Keratinocyte (primary cell): ENCODE measurements around the gene ZFYVE28. TPM values are rescaled to one million over a fixed set of nuclear protein-coding genes. Genes with fewer than 3 reads are reported as not detected.

Experiments used
- DNase-seq: peaks from one replicate; pipeline ENCODE4 v3.0.0-alpha.2; 2011; ENCODE audit warnings: low read depth, missing footprints, low spot score
- FAIRE-seq: peaks from 2 replicates; lab custom pipeline; 2011; peaks lifted over from hg19 to GRCh38; lab: Jason Lieb, UNC
- H2AFZ ChIP-seq: 2 replicates; pipeline ENCODE4 v1.6.0; 2012; ENCODE audit warnings: low read length, control low read depth, inconsistent platforms; ENCODE audit not compliant: control insufficient read depth
- H3K27ac ChIP-seq: 2 replicates; pipeline ENCODE4 v1.5.1; 2011; ENCODE audit warnings: low read length; ENCODE audit not compliant: control insufficient read depth, insufficient read depth
- H3K27me3 ChIP-seq: 3 replicates; pipeline ENCODE4 v1.6.0; 2011; ENCODE audit warnings: low read length; ENCODE audit not compliant: control insufficient read depth, insufficient read depth; ENCODE audit errors: extremely low read depth
- H3K36me3 ChIP-seq, 2 experiments: 2 replicates in 1 of 2; 3 replicates in 1 of 2; pipeline ENCODE4 v1.5.1; 2011; ENCODE audit warnings: low read length in 2 of 2, mild to moderate bottlenecking in 1 of 2; ENCODE audit not compliant: control insufficient read depth in 2 of 2, insufficient read depth in 2 of 2; ENCODE audit errors: extremely low read depth in 1 of 2
- H3K4me1 ChIP-seq: 3 replicates; pipeline ENCODE4 v1.5.1; 2011; ENCODE audit warnings: low read length; ENCODE audit not compliant: control insufficient read depth, insufficient read depth; ENCODE audit errors: extremely low read depth
- H3K4me2 ChIP-seq: 3 replicates; pipeline ENCODE4 v1.6.0; 2011; ENCODE audit warnings: low read depth, low read length; ENCODE audit not compliant: control insufficient read depth, insufficient read depth; ENCODE audit errors: extremely low read depth
- H3K4me3 ChIP-seq, 3 experiments: fragments of 200-600 bp in 1 of 3; sonication (generic) in 1 of 3; 2 replicates in 2 of 3; 3 replicates in 1 of 3; pipeline ENCODE4 v1.5.1; 2011 to 2016; ENCODE audit warnings: low read length in 3 of 3, mild to moderate bottlenecking in 3 of 3, control low read depth in 2 of 3, inconsistent platforms in 1 of 3, low read depth in 1 of 3, mixed read lengths in 1 of 3, mixed run types in 1 of 3, moderate library complexity in 1 of 3; ENCODE audit not compliant: control insufficient read depth in 2 of 3, insufficient read depth in 2 of 3; ENCODE audit errors: extremely low read depth in 1 of 3
- H3K79me2 ChIP-seq: 2 replicates; pipeline ENCODE4 v1.6.0; 2012; ENCODE audit warnings: low read length; ENCODE audit not compliant: control insufficient read depth, insufficient read depth
- H3K9ac ChIP-seq: 3 replicates; pipeline ENCODE4 v1.6.0; 2011; ENCODE audit warnings: low read length; ENCODE audit not compliant: control insufficient read depth, insufficient read depth; ENCODE audit errors: extremely low read depth
- H3K9me1 ChIP-seq: 3 replicates; pipeline ENCODE4 v1.6.0; 2011; ENCODE audit warnings: low read length; ENCODE audit not compliant: control insufficient read depth, insufficient read depth; ENCODE audit errors: extremely low read depth
- H3K9me3 ChIP-seq: 2 replicates; pipeline ENCODE4 v1.5.1; 2012; ENCODE audit warnings: low read depth, low read length; ENCODE audit not compliant: control insufficient read depth
- H4K20me1 ChIP-seq: 3 replicates; pipeline ENCODE4 v1.6.0; 2011; ENCODE audit warnings: low read length; ENCODE audit not compliant: control insufficient read depth, insufficient read depth; ENCODE audit errors: extremely low read depth
- EZH2 ChIP-seq: IDR thresholded peaks from one replicate; pipeline ENCODE4 v1.6.1; 2012; ENCODE audit warnings: inconsistent platforms, mild to moderate bottlenecking, low read length, moderate library complexity
- dilution Hi-C: fragments of 300-500 bp; cut with MboI; formaldehyde crosslinking; loops from one replicate; pipeline ENCODE4 v1.7.0; 2020; ENCODE audit warnings: low sequenced_read_pairs; ENCODE audit not compliant: extremely low pct_ligation_motif_present
- polyA plus RNA-seq, 5 experiments: library from polyadenylated mRNA; depleted of rRNA in 3 of 5; stranded (reverse) in 3 of 5; stranded (forward) in 1 of 5; unstranded in 1 of 5; fragments of >200 nt; gene quantifications; 1 replicate in 1 of 5; 2 replicates in 3 of 5; 3 replicates in 1 of 5; pipeline versions ENCODE4 v1.2.1 to v1.2.3, GENCODE V29; 2011 to 2012; ENCODE audit warnings: missing spikeins in 2 of 5, low read depth in 1 of 5, low replicate concordance in 1 of 5
- TF ChIP-seq, protein P1 (sequence below), 3 experiments: IDR thresholded peaks in 1 of 3; conservative IDR thresholded peaks in 1 of 3; optimal IDR thresholded peaks in 1 of 3; 2 replicates in 2 of 3; 3 replicates in 1 of 3; pipeline versions ENCODE3 to v1.5.1; 2011; ENCODE audit warnings: low read length in 3 of 3, mild to moderate bottlenecking in 3 of 3, moderate library complexity in 2 of 3, control low read depth in 1 of 3, inconsistent platforms in 1 of 3; ENCODE audit not compliant: insufficient read depth in 2 of 3; ENCODE audit errors: extremely low read depth in 1 of 3

Gene ZFYVE28
- polyA plus RNA-seq, 1 donor (not counting 4 experiments of a cell fraction or from before 2014, with no cell fraction given) = 0.33 TPM

DNA sequence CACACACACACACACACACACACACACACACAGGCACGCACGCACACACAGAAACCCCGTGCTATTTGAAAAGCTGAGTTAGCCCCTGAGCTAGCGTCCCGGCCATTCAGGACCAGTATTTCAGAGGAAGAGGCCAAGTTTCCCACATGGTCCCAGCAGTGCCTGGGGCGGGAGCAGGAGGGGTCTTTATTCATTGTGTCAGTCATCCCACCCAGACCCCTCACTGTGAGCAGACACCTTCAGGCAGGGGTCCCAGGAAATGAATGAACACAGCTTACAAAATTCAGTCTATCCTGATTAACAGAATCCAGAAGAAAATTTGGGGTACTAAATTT lies 58.1 kb downstream of the ZFYVE28 start:
- H3K9ac ChIP-seq = no peak overlapping the region
- no peak for DNase-seq
- dilution Hi-C loops = no loop called here
- H3K27me3 ChIP-seq = peaks cover 14% of the 10 kb centered on the region
- H2AFZ ChIP-seq = no peak overlapping the region
- no peak overlapping the region for H3K4me2 ChIP-seq
- H3K9me3 ChIP-seq = no peaks in the 10 kb centered on the region
- no peak overlapping the region for H3K27ac ChIP-seq
- no peaks in the 10 kb centered on the region for H3K4me1 ChIP-seq
- H3K4me3 ChIP-seq = no peak overlapping the region
- no peaks in the 10 kb centered on the region for H4K20me1 ChIP-seq
- no peaks in the 10 kb centered on the region for H3K9me1 ChIP-seq
- TF ChIP-seq, protein P1, sequence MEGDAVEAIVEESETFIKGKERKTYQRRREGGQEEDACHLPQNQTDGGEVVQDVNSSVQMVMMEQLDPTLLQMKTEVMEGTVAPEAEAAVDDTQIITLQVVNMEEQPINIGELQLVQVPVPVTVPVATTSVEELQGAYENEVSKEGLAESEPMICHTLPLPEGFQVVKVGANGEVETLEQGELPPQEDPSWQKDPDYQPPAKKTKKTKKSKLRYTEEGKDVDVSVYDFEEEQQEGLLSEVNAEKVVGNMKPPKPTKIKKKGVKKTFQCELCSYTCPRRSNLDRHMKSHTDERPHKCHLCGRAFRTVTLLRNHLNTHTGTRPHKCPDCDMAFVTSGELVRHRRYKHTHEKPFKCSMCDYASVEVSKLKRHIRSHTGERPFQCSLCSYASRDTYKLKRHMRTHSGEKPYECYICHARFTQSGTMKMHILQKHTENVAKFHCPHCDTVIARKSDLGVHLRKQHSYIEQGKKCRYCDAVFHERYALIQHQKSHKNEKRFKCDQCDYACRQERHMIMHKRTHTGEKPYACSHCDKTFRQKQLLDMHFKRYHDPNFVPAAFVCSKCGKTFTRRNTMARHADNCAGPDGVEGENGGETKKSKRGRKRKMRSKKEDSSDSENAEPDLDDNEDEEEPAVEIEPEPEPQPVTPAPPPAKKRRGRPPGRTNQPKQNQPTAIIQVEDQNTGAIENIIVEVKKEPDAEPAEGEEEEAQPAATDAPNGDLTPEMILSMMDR (optimal IDR thresholded peaks at IDR 0.05 in 1 of 3, IDR thresholded peaks at IDR 0.05 in 1 of 3, conservative IDR thresholded peaks at IDR 0.05 in 1 of 3; ENCODE audit: extremely low read depth in 1 of 3, insufficient read depth in 2 of 3, low read length in 3 of 3) = no peak
- no peak for TF ChIP-seq EZH2
- H3K36me3 ChIP-seq = no peaks in the 10 kb centered on the region
- FAIRE-seq = no peak
- H3K79me2 ChIP-seq = no peaks in the 10 kb centered on the region

DNA sequence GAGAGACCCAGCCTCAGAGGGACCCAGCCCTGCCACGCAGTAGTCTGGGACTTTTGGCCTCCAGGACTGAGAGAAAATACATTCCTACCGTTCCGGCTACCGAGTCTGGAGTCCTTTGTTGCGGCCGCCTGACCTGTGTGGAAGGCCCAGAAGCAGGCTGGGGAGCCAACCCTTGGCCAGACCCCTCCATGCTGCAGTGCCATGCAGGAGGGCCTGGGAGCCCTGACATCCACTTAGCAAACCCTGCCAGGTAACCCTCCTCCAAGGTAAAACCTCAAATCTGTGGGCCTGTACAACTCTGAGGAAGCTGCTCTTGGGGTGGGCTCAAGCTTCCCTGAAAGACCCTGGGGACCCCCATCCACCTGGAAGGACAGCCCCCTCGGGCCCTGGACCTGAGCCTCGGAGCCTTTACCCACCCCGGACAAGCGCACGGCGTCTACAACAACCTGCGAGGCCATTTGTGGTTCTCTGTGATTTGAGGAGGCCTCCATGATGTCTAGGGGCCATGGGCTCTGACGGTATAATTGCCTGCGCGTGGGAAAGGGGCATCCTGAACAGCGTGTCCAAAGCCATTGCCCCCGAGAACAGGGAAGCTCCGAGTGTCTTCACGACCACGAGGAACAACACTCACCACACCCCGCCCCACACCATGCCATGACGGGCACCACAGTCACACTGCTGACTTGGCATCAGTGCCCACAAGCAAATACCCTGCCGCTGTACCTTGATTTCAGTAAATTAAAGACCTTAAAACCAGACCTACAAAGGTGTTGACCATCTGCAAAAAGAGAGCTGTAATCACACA lies 58.7 kb downstream of the ZFYVE28 start:
- H3K4me2 ChIP-seq = no peak overlapping the region
- H3K9ac ChIP-seq = no peak overlapping the region
- no peak overlapping the region for H3K4me3 ChIP-seq
- dilution Hi-C loops = no loop called here
- no peaks in the 10 kb centered on the region for H3K36me3 ChIP-seq
- H2AFZ ChIP-seq = no peak overlapping the region
- DNase-seq (no peak), FAIRE-seq (no peak)
- no peaks in the 10 kb centered on the region for H3K4me1 ChIP-seq
- H3K27ac ChIP-seq = no peak overlapping the region
- no peaks in the 10 kb centered on the region for H3K9me3 ChIP-seq
- H4K20me1 ChIP-seq = no peaks in the 10 kb centered on the region
- TF ChIP-seq, protein P1 (optimal IDR thresholded peaks at IDR 0.05 in 1 of 3, IDR thresholded peaks at IDR 0.05 in 1 of 3, conservative IDR thresholded peaks at IDR 0.05 in 1 of 3; ENCODE audit: extremely low read depth in 1 of 3, insufficient read depth in 2 of 3, low read length in 3 of 3) = no peak
- no peak for TF ChIP-seq EZH2
- no peaks in the 10 kb centered on the region for H3K79me2 ChIP-seq
- H3K27me3 ChIP-seq = peaks cover 12% of the 10 kb centered on the region
- no peaks in the 10 kb centered on the region for H3K9me1 ChIP-seq
